Measurements from ENCODE around the gene B4GALNT2.
"Not testable (repeated sequence)": the region's sequence is repeated elsewhere in the genome, so short reads cannot be mapped to it uniquely, and the experiment has no call there.

Gene B4GALNT2

GRCh38 chr17:49120166-49120565 is 12.4 kb upstream of the B4GALNT2 start:
- no peak for DNase-seq (ENCODE audit: low read depth)

GRCh38 chr17:49121696-49122292 is 10.8 kb upstream of the B4GALNT2 start:
- no peak for DNase-seq (ENCODE audit: low read depth)

- no peak for DNase-seq (ENCODE audit: low read depth)
Observed at GRCh38 chr17:49122566-49122965, 10.0 kb upstream of the B4GALNT2 start.

- no peak for DNase-seq (ENCODE audit: low read depth)
Observed at GRCh38 chr17:49123061-49123460, 9.5 kb upstream of the B4GALNT2 start.

- no peak for DNase-seq (ENCODE audit: low read depth)
Observed at GRCh38 chr17:49125449-49125848, 7.1 kb upstream of the B4GALNT2 start.

GRCh38 chr17:49126183-49126859 is 6.2 kb upstream of the B4GALNT2 start:
- DNase-seq (ENCODE audit: low read depth): not testable (repeated sequence)

- DNase-seq (ENCODE audit: low read depth): not testable (repeated sequence)
Observed at GRCh38 chr17:49129359-49129950, 3.1 kb upstream of the B4GALNT2 start.

- peak; percentile 55 for DNase-seq (ENCODE audit: low read depth)
Observed at GRCh38 chr17:49130891-49131290, 1.7 kb upstream of the B4GALNT2 start.

GRCh38 chr17:49132317-49132698 is 261 bp upstream of the B4GALNT2 start:
- DNase-seq (ENCODE audit: low read depth): no peak

GRCh38 chr17:49136335-49136734 is 3.8 kb downstream of the B4GALNT2 start:
- DNase-seq (ENCODE audit: low read depth): no peak

- not testable (repeated sequence) for DNase-seq (ENCODE audit: low read depth)
Observed at GRCh38 chr17:49145654-49146053, 13.1 kb downstream of the B4GALNT2 start.

- DNase-seq (ENCODE audit: low read depth): peak; percentile 100
Observed at GRCh38 chr17:49146620-49147306, 14.2 kb downstream of the B4GALNT2 start.

- DNase-seq (ENCODE audit: low read depth): peak; percentile 16
Observed at GRCh38 chr17:49148171-49148570, 15.6 kb downstream of the B4GALNT2 start.

GRCh38 chr17:49151996-49152395 is 19.4 kb downstream of the B4GALNT2 start:
- DNase-seq (ENCODE audit: low read depth): no peak

GRCh38 chr17:49156256-49156655 is 23.7 kb downstream of the B4GALNT2 start:
- no peak for DNase-seq (ENCODE audit: low read depth)

- peak; percentile 19 for DNase-seq (ENCODE audit: low read depth)
Observed at GRCh38 chr17:49157784-49158183, 25.2 kb downstream of the B4GALNT2 start.

GRCh38 chr17:49162866-49163265 is 30.3 kb downstream of the B4GALNT2 start:
- no peak for DNase-seq (ENCODE audit: low read depth)

- no peak for DNase-seq (ENCODE audit: low read depth)
Observed at GRCh38 chr17:49165143-49165542, 32.6 kb downstream of the B4GALNT2 start.

GRCh38 chr17:49168706-49169105 is 36.1 kb downstream of the B4GALNT2 start:
- DNase-seq (ENCODE audit: low read depth): no peak

- no peak for DNase-seq (ENCODE audit: low read depth)
Observed at GRCh38 chr17:49170216-49170615, 37.6 kb downstream of the B4GALNT2 start.

- not testable (repeated sequence) for DNase-seq (ENCODE audit: low read depth)
Observed at GRCh38 chr17:49170711-49171110, 38.1 kb downstream of the B4GALNT2 start.

GRCh38 chr17:49175978-49176377 is 43.4 kb downstream of the B4GALNT2 start:
- DNase-seq (ENCODE audit: low read depth): not testable (repeated sequence)

- DNase-seq (ENCODE audit: low read depth): peak; percentile 47
Observed at GRCh38 chr17:49180303-49180702, 47.7 kb downstream of the B4GALNT2 start.
